B cell (primary cell): ENCODE results near the gene MAGEB3. TPM values are rescaled to one million over a fixed set of nuclear protein-coding genes. Genes with fewer than 3 reads are reported as not detected.

Source experiments
- ATAC-seq: fragments of 200-7000 bp; cut with Tn5 transposase; one replicate; pipeline ENCODE4 v1.10.0; 2021; ENCODE audit warnings: low read depth, mild to moderate bottlenecking, moderate number of reproducible peaks, moderate library complexity
- CTCF ChIA-PET: fragments of 350-600 bp; sonication (Branson Sonifier 250); formaldehyde crosslinking; loops from one replicate; lab custom pipeline; 2021; ENCODE audit warnings: antibody characterized with exemption, inconsistent platforms; lab: Charles Lee
- POLR2A ChIA-PET: fragments of 350-600 bp; sonication (Branson Sonifier 250); formaldehyde crosslinking; loops from one replicate; lab custom pipeline; 2021; ENCODE audit warnings: antibody characterized with exemption; lab: Charles Lee
- DNase-seq: peaks from one replicate; pipeline ENCODE4 v3.0.0; 2013
- H2AFZ ChIP-seq: 2 replicates; pipeline ENCODE4 v1.6.1; 2012; ENCODE audit warnings: mild to moderate bottlenecking, low read depth, low read length; ENCODE audit not compliant: insufficient read depth, poor library complexity, severe bottlenecking
- H3K27ac ChIP-seq, 2 donors: 1 replicate in 1 of 2; 2 replicates in 1 of 2; pipeline ENCODE4 v1.5.1; 2012 to 2013; ENCODE audit warnings: low read length in 2 of 2, mild to moderate bottlenecking in 2 of 2, moderate library complexity in 1 of 2
- H3K27me3 ChIP-seq, 4 experiments: fragments of 200-600 bp in 1 of 4; sonication (generic) in 1 of 4; replicated peaks in 1 of 4; 1 replicate in 2 of 4; 2 replicates in 2 of 4; pipeline versions ENCODE4 v1.6.1 to v1.7.0; 2013 to 2016; ENCODE audit warnings: low read length in 3 of 4, mild to moderate bottlenecking in 2 of 4, mixed read lengths in 1 of 4, moderate library complexity in 1 of 4; ENCODE audit not compliant: insufficient read depth in 4 of 4, control insufficient read depth in 3 of 4; ENCODE audit errors: control extremely low read depth in 1 of 4
- H3K36me3 ChIP-seq, 2 experiments: replicated peaks in 1 of 2; 1 replicate in 1 of 2; 2 replicates in 1 of 2; pipeline versions ENCODE4 v1.6.1 to v1.7.1; 2013; ENCODE audit warnings: low read length in 1 of 2; ENCODE audit not compliant: insufficient read depth in 2 of 2, control insufficient read depth in 1 of 2; ENCODE audit errors: control extremely low read depth in 1 of 2, extremely low read depth in 1 of 2
- H3K4me1 ChIP-seq, 2 donors: fragments of 200-600 bp in 1 of 2; sonication (generic) in 1 of 2; 1 replicate in 1 of 2; 2 replicates in 1 of 2; pipeline versions ENCODE4 v1.5.1 to v1.6.1; 2013 to 2017; ENCODE audit warnings: low read length in 2 of 2; ENCODE audit not compliant: control insufficient read depth in 2 of 2, insufficient read depth in 2 of 2
- H3K4me2 ChIP-seq: replicated peaks from 2 replicates; pipeline ENCODE3; 2012; ENCODE audit warnings: mild to moderate bottlenecking, low read depth, low read length; ENCODE audit not compliant: poor library complexity, severe bottlenecking
- H3K4me3 ChIP-seq, 5 experiments: fragments of 200-600 bp in 1 of 5; sonication (generic) in 1 of 5; 1 replicate in 3 of 5; 2 replicates in 2 of 5; pipeline versions ENCODE4 v1.5.1 to v1.7.0; 2011 to 2016; ENCODE audit warnings: low read length in 4 of 5, mild to moderate bottlenecking in 4 of 5, low read depth in 2 of 5, control low read depth in 1 of 5, moderate library complexity in 1 of 5; ENCODE audit not compliant: insufficient read depth in 1 of 5; ENCODE audit errors: control extremely low read depth in 1 of 5, extremely low read depth in 1 of 5
- H3K79me2 ChIP-seq: fragments of 200-600 bp; sonication (generic); one replicate; pipeline ENCODE4 v1.6.0; 2016; ENCODE audit warnings: low read length; ENCODE audit not compliant: control insufficient read depth, insufficient read depth
- H3K9ac ChIP-seq: fragments of 200-600 bp; sonication (generic); 2 replicates; pipeline ENCODE4 v1.6.1; 2017; ENCODE audit warnings: mild to moderate bottlenecking, low read length, moderate library complexity
- H3K9me3 ChIP-seq, 3 donors: one replicate each; pipeline versions ENCODE4 v1.6.1 to v1.7.1; 2013; ENCODE audit warnings: low read length in 2 of 3; ENCODE audit not compliant: control insufficient read depth in 2 of 3, insufficient read depth in 1 of 3; ENCODE audit errors: control extremely low read depth in 1 of 3
- H4K20me1 ChIP-seq: 2 replicates; pipeline ENCODE4 v1.6.0; 2012; ENCODE audit warnings: mild to moderate bottlenecking, low read length; ENCODE audit not compliant: insufficient read depth, control insufficient read depth, poor library complexity, severe bottlenecking
- H3K27ac Mint-ChIP-seq: one replicate; pipeline ENCODE4 v1.8.0; 2021; ENCODE audit warnings: mixed read lengths
- H3K27me3 Mint-ChIP-seq: one replicate; pipeline ENCODE4 v1.8.0; 2021; ENCODE audit warnings: mixed read lengths
- H3K4me1 Mint-ChIP-seq: one replicate; pipeline ENCODE4 v1.8.0; 2021; ENCODE audit warnings: mixed read lengths
- H3K4me3 Mint-ChIP-seq: one replicate; pipeline ENCODE4 v1.8.0; 2021; ENCODE audit warnings: mixed read lengths
- H3K9me3 Mint-ChIP-seq: one replicate; pipeline ENCODE4 v1.8.0; 2022; ENCODE audit warnings: mixed read lengths; ENCODE audit not compliant: insufficient read depth
- CTCF ChIP-seq: fragments of 200-600 bp; IDR thresholded peaks from one replicate; pipeline ENCODE4 v1.8.0; 2022; ENCODE audit warnings: antibody characterized with exemption, mild to moderate bottlenecking
- EZH2 ChIP-seq: IDR thresholded peaks from 2 replicates; pipeline ENCODE4 v1.6.1; 2012; ENCODE audit warnings: borderline replicate concordance, low read depth, mild to moderate bottlenecking, moderate library complexity, low read length; ENCODE audit not compliant: insufficient read depth, poor library complexity, severe bottlenecking
- WGBS: methylation state at CpG from one replicate; pipeline ENCODE4 v1.1.5; 2013; ENCODE audit warnings: missing lambda C conversion rate; ENCODE audit not compliant: insufficient coverage; 5-methylcytosine and 5-hydroxymethylcytosine counted together
- intact Hi-C: fragments of 100-400 bp; cut with micrococcal nuclease; formaldehyde crosslinking; loops from one replicate; pipeline ENCODE4 v1.10.0; 2022
- polyA plus RNA-seq: library from polyadenylated mRNA; depleted of rRNA; stranded (reverse); fragments of >200 nt; gene quantifications from 2 replicates; pipeline ENCODE4 v1.2.3, GENCODE V29; 2012
- total RNA-seq, 2 donors: library from RNA; stranded (reverse); fragments of 120-200 nt in 1 of 2; gene quantifications; 1 replicate in 1 of 2; 2 replicates in 1 of 2; pipeline versions ENCODE4 v1.2.3 to v1.2.4, GENCODE V29; 2013 to 2022

MAGEB3 gene
- total and polyA plus RNA-seq, 2 donors (not counting 1 experiment from before 2014, with no cell fraction given), result not detected

- intact Hi-C loops, result no loop called here
Measured at GRCh38 chrX:30280428-30280827, 50.0 kb downstream of the MAGEB3 start.

GRCh38 chrX:30282527-30282926 lies 52.1 kb downstream of the MAGEB3 start:
- Mint-ChIP-seq H3K27me3 (no peaks in the 10 kb centered on the region), H3K4me1 (no peaks in the 10 kb centered on the region), H3K4me3 (no peak overlapping the region), H3K27ac (no peak overlapping the region), H3K9me3 (no peaks in the 10 kb centered on the region)
- no peak for TF ChIP-seq EZH2
- no peak for TF ChIP-seq CTCF
- Histone ChIP-seq H3K9me3 (no peaks in the 10 kb centered on the region), H3K79me2 (no peaks in the 10 kb centered on the region), H3K4me1 (no peaks in the 10 kb centered on the region), H3K27me3 (no peaks in the 10 kb centered on the region), H4K20me1 (no peaks in the 10 kb centered on the region), H3K4me3 (no peak overlapping the region), H3K4me2 (no peak overlapping the region), H2AFZ (no peak overlapping the region), H3K36me3 (no peaks in the 10 kb centered on the region), H3K9ac (no peak overlapping the region), H3K27ac (no peak overlapping the region)
- ATAC-seq, result no peak
- POLR2A ChIA-PET, result no interaction called here
- CTCF ChIA-PET, result no interaction called here
- no peak for DNase-seq
- intact Hi-C loops, result no loop called here

More at GRCh38 chrX:30280428-30280827, 50.0 kb downstream of the MAGEB3 start:
- no peak overlapping the region for H3K4me3 ChIP-seq
- H3K79me2 ChIP-seq, result no peaks in the 10 kb centered on the region
- H3K4me2 ChIP-seq, result no peak overlapping the region
- H3K4me1 Mint-ChIP-seq, result no peaks in the 10 kb centered on the region
- H3K27ac Mint-ChIP-seq, result no peak overlapping the region
- whole genome bisulfite sequencing, result no CpG with 5 or more reads among the region's 1 CpG
- no peaks in the 10 kb centered on the region for H3K36me3 ChIP-seq
- no peaks in the 10 kb centered on the region for H4K20me1 ChIP-seq
- no peak overlapping the region for H3K9ac ChIP-seq
- no peaks in the 10 kb centered on the region for H3K27me3 ChIP-seq
- no peaks in the 10 kb centered on the region for H3K27me3 Mint-ChIP-seq
- no peak overlapping the region for H3K4me3 Mint-ChIP-seq
- CTCF ChIA-PET, result no interaction called here
- no peaks in the 10 kb centered on the region for H3K9me3 Mint-ChIP-seq
- ATAC-seq (no peak), DNase-seq (no peak)
- H3K4me1 ChIP-seq, result no peaks in the 10 kb centered on the region
- H3K9me3 ChIP-seq, result no peaks in the 10 kb centered on the region
- H2AFZ ChIP-seq, result no peak overlapping the region
- POLR2A ChIA-PET, result no interaction called here
- TF ChIP-seq CTCF, result no peak
- no peak for TF ChIP-seq EZH2
- no peak overlapping the region for H3K27ac ChIP-seq
